ENCODE data around the gene FRAS1. TPM values are rescaled to one million over a fixed set of nuclear protein-coding genes. Genes with fewer than 3 reads are reported as not detected.

The FRAS1 gene
- polyA plus RNA-seq, 1 donor from 2014 or later = 2.8 TPM

DNA sequence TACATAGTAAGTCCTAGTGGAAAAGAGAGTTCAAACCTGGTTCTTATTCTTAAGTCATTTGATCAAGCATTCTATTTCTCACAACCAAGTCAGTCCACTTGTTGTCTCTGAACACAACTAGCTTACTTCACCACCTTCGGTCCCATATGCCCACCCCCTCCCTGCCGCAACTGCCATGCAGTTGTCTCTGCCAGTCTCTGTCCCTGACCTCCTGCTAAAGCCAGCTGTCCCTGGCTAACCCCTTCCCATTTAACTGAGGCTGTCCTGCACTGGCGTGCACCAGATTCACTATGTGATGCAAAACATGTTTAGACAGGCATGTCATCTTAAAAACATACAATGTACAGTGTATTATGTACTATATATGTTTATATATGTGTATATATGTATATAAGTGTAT is 12.7 kb downstream of the FRAS1 start:
- no peaks in the 10 kb centered on the region for H3K9me2 ChIP-seq (ENCODE audit: insufficient read depth, low read length)
- TF ChIP-seq SMC3 (conservative IDR thresholded peaks at IDR 0.05; ENCODE audit: poor library complexity) = no peak
- no peak for TF ChIP-seq MXI1 (conservative IDR thresholded peaks at IDR 0.05; ENCODE audit: poor library complexity, severe bottlenecking)
- TF ChIP-seq POLR2AphosphoS5 (IDR thresholded peaks at IDR 0.05) = no peak
- TF ChIP-seq EZH2 (IDR thresholded peaks at IDR 0.05; ENCODE audit: borderline replicate concordance, insufficient read depth, low read length, poor library complexity, severe bottlenecking) = no peak
- no peak for TF ChIP-seq EP300 (conservative IDR thresholded peaks at IDR 0.05; ENCODE audit: poor library complexity, severe bottlenecking)
- TF ChIP-seq, protein P1, sequence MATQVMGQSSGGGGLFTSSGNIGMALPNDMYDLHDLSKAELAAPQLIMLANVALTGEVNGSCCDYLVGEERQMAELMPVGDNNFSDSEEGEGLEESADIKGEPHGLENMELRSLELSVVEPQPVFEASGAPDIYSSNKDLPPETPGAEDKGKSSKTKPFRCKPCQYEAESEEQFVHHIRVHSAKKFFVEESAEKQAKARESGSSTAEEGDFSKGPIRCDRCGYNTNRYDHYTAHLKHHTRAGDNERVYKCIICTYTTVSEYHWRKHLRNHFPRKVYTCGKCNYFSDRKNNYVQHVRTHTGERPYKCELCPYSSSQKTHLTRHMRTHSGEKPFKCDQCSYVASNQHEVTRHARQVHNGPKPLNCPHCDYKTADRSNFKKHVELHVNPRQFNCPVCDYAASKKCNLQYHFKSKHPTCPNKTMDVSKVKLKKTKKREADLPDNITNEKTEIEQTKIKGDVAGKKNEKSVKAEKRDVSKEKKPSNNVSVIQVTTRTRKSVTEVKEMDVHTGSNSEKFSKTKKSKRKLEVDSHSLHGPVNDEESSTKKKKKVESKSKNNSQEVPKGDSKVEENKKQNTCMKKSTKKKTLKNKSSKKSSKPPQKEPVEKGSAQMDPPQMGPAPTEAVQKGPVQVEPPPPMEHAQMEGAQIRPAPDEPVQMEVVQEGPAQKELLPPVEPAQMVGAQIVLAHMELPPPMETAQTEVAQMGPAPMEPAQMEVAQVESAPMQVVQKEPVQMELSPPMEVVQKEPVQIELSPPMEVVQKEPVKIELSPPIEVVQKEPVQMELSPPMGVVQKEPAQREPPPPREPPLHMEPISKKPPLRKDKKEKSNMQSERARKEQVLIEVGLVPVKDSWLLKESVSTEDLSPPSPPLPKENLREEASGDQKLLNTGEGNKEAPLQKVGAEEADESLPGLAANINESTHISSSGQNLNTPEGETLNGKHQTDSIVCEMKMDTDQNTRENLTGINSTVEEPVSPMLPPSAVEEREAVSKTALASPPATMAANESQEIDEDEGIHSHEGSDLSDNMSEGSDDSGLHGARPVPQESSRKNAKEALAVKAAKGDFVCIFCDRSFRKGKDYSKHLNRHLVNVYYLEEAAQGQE (IDR thresholded peaks at IDR 0.05; ENCODE audit: borderline replicate concordance) = no peak
- TF ChIP-seq RAD21 (conservative IDR thresholded peaks at IDR 0.05) = no peak
- TF ChIP-seq, protein P2, sequence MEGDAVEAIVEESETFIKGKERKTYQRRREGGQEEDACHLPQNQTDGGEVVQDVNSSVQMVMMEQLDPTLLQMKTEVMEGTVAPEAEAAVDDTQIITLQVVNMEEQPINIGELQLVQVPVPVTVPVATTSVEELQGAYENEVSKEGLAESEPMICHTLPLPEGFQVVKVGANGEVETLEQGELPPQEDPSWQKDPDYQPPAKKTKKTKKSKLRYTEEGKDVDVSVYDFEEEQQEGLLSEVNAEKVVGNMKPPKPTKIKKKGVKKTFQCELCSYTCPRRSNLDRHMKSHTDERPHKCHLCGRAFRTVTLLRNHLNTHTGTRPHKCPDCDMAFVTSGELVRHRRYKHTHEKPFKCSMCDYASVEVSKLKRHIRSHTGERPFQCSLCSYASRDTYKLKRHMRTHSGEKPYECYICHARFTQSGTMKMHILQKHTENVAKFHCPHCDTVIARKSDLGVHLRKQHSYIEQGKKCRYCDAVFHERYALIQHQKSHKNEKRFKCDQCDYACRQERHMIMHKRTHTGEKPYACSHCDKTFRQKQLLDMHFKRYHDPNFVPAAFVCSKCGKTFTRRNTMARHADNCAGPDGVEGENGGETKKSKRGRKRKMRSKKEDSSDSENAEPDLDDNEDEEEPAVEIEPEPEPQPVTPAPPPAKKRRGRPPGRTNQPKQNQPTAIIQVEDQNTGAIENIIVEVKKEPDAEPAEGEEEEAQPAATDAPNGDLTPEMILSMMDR (IDR thresholded peaks at IDR 0.05; ENCODE audit: poor library complexity, severe bottlenecking) = no peak
- no peak for TF ChIP-seq TAF1 (IDR thresholded peaks at IDR 0.05; ENCODE audit: low read depth)
- H4K20me1 ChIP-seq (ENCODE audit: insufficient read depth) = no peaks in the 10 kb centered on the region
- H3K9me3 ChIP-seq (ENCODE audit: low read length) = no peaks in the 10 kb centered on the region
- H2AFZ ChIP-seq (ENCODE audit: low read depth, low read length) = no peak overlapping the region
- H3F3A ChIP-seq (ENCODE audit: insufficient read depth, low read length, poor library complexity, severe bottlenecking) = no peaks in the 10 kb centered on the region
- H3K79me2 ChIP-seq (replicated peaks; ENCODE audit: insufficient read depth, low read length) = no peaks in the 10 kb centered on the region
- no peaks in the 10 kb centered on the region for H3K36me3 ChIP-seq (ENCODE audit: insufficient read depth, low read length)
- H3K4me3 ChIP-seq (ENCODE audit: low read length) = no peak overlapping the region
- H3K9ac ChIP-seq (ENCODE audit: low read length) = no peak overlapping the region
- no peak overlapping the region for H3K27ac ChIP-seq (ENCODE audit: low read length)
- no peaks in the 10 kb centered on the region for H3K27me3 ChIP-seq (ENCODE audit: insufficient read depth, low read depth, low read length)
- no peak overlapping the region for H3K4me2 ChIP-seq (ENCODE audit: low read length)

DNA sequence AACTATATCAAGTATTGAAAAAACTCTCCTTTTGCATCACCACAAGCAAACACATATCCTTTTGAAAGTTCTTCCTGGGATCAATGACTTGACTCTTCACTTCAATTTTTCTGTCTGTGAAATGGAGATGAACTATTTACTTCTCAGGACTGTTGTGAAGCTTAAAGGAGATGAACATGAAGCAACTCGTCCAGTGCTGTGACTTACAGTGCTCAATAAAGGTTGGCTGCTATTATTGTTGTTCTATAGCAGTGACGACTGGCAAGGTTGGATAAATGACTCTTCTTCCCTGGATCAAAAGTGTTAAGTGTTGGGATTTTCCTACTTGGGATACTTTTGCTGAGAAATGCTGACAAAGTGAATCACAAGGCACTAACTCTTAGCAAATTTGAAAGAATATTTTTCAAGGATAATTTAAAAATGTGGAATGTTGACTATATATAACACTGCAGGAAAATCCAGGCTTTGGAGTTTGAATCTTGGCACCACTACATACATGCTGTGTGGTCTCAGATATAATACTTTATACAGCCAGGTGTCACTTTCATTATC is 13.7 kb downstream of the FRAS1 start:
- Histone ChIP-seq H3K27ac (ENCODE audit: low read length) (no peak overlapping the region), H4K20me1 (ENCODE audit: insufficient read depth) (no peaks in the 10 kb centered on the region), H2AFZ (ENCODE audit: low read depth, low read length) (no peak overlapping the region), H3K27me3 (ENCODE audit: insufficient read depth, low read depth, low read length) (no peaks in the 10 kb centered on the region), H3K9me3 (ENCODE audit: low read length) (no peaks in the 10 kb centered on the region), H3K4me3 (ENCODE audit: low read length) (no peak overlapping the region), H3F3A (ENCODE audit: insufficient read depth, low read length, poor library complexity, severe bottlenecking) (no peaks in the 10 kb centered on the region), H3K36me3 (ENCODE audit: insufficient read depth, low read length) (no peaks in the 10 kb centered on the region), H3K79me2 (replicated peaks; ENCODE audit: insufficient read depth, low read length) (no peaks in the 10 kb centered on the region), H3K9ac (ENCODE audit: low read length) (no peak overlapping the region), H3K9me2 (ENCODE audit: insufficient read depth, low read length) (no peaks in the 10 kb centered on the region), H3K4me2 (ENCODE audit: low read length) (no peak overlapping the region)
- TF ChIP-seq, protein P2 (IDR thresholded peaks at IDR 0.05; ENCODE audit: poor library complexity, severe bottlenecking) = no peak
- TF ChIP-seq SMC3 (conservative IDR thresholded peaks at IDR 0.05; ENCODE audit: poor library complexity) (no peak), TAF1 (IDR thresholded peaks at IDR 0.05; ENCODE audit: low read depth) (no peak), RAD21 (conservative IDR thresholded peaks at IDR 0.05) (no peak), EP300 (conservative IDR thresholded peaks at IDR 0.05; ENCODE audit: poor library complexity, severe bottlenecking) (no peak), POLR2AphosphoS5 (IDR thresholded peaks at IDR 0.05) (no peak), EZH2 (IDR thresholded peaks at IDR 0.05; ENCODE audit: borderline replicate concordance, insufficient read depth, low read length, poor library complexity, severe bottlenecking) (no peak), MXI1 (conservative IDR thresholded peaks at IDR 0.05; ENCODE audit: poor library complexity, severe bottlenecking) (no peak)
- TF ChIP-seq, protein P1 (IDR thresholded peaks at IDR 0.05; ENCODE audit: borderline replicate concordance) = no peak

Measured in neural cell (in vitro differentiated cells).